HL-60 (cell line): Measurements from ENCODE around the gene APOL1.

Source experiments
- CTCF ChIP-seq: IDR thresholded peaks from one replicate; pipeline ENCODE4 v1.5.1; 2011; ENCODE audit warnings: low read length, control low read depth, inconsistent platforms; ENCODE audit not compliant: insufficient read depth
- GABPA ChIP-seq: IDR thresholded peaks from 2 replicates; pipeline ENCODE4 v1.6.1; 2012; ENCODE audit warnings: low read depth
- POLR2AphosphoS5 ChIP-seq: IDR thresholded peaks from 2 replicates; pipeline ENCODE4 v1.6.1; 2012; ENCODE audit warnings: low read depth
- SPI1 ChIP-seq: IDR thresholded peaks from 2 replicates; pipeline ENCODE4 v1.6.1; 2012; ENCODE audit warnings: low read depth, mild to moderate bottlenecking, borderline replicate concordance
- TF ChIP-seq, protein P1 (sequence below): IDR thresholded peaks from 2 replicates; pipeline ENCODE4 v1.6.1; 2012; ENCODE audit warnings: low read depth; ENCODE audit not compliant: insufficient replicate concordance

DNA sequence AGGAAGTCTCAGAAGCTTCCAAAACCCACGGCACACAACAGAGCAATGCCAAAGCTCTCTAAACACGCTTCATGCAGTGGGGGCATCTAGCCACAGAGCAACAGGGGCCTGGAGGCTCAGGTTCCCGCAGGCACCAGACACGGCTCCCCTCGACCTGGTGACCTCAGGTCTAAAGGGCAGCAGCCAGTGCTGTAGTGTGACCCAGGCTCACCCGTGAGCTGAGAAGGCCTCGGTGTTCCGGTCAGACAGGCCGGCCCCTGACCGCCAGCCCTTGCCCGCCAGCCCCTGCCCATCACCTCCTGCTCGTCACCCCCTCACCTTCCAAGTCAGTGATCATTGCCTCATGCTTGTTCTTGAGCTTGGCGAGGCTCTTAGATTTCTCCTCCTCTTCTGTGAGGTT is 45.7 kb downstream of the APOL1 start:
- TF ChIP-seq CTCF, result no peak
- no peak; the same call in 1 of the 2 replicates for TF ChIP-seq POLR2AphosphoS5
- TF ChIP-seq, protein P1, sequence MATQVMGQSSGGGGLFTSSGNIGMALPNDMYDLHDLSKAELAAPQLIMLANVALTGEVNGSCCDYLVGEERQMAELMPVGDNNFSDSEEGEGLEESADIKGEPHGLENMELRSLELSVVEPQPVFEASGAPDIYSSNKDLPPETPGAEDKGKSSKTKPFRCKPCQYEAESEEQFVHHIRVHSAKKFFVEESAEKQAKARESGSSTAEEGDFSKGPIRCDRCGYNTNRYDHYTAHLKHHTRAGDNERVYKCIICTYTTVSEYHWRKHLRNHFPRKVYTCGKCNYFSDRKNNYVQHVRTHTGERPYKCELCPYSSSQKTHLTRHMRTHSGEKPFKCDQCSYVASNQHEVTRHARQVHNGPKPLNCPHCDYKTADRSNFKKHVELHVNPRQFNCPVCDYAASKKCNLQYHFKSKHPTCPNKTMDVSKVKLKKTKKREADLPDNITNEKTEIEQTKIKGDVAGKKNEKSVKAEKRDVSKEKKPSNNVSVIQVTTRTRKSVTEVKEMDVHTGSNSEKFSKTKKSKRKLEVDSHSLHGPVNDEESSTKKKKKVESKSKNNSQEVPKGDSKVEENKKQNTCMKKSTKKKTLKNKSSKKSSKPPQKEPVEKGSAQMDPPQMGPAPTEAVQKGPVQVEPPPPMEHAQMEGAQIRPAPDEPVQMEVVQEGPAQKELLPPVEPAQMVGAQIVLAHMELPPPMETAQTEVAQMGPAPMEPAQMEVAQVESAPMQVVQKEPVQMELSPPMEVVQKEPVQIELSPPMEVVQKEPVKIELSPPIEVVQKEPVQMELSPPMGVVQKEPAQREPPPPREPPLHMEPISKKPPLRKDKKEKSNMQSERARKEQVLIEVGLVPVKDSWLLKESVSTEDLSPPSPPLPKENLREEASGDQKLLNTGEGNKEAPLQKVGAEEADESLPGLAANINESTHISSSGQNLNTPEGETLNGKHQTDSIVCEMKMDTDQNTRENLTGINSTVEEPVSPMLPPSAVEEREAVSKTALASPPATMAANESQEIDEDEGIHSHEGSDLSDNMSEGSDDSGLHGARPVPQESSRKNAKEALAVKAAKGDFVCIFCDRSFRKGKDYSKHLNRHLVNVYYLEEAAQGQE, result no peak
- no peak for TF ChIP-seq GABPA
- no peak for TF ChIP-seq SPI1
